Measurements from ENCODE around the gene ENAH. TPM values are rescaled to one million over a fixed set of nuclear protein-coding genes. Genes with fewer than 3 reads are reported as not detected.

Gene ENAH
- total RNA-seq, 1 donor from 2014 or later: 50.0 TPM

- no peaks in the 10 kb centered on the region for H3K36me3 ChIP-seq (ENCODE audit: control insufficient read depth, insufficient read depth, low read length)
- DNase-seq (ENCODE audit: low read depth) (peak; percentile 58), FAIRE-seq (no peak)
- TF ChIP-seq CTCF (IDR thresholded peaks at IDR 0.05; ENCODE audit: insufficient read depth, low read length, severe bottlenecking): no peak
- H3K27me3 ChIP-seq (ENCODE audit: control insufficient read depth, insufficient read depth, low read length): no peaks in the 10 kb centered on the region
- H3K4me3 ChIP-seq (ENCODE audit: low read depth, low read length): peak overlapping the region; percentile 93
Observed at GRCh38 chr1:225653463-225654276, 747 bp upstream of the ENAH start.

GRCh38 chr1:225651872-225652728 lies 823 bp downstream of the ENAH start:
- no peaks in the 10 kb centered on the region for H3K27me3 ChIP-seq (ENCODE audit: control insufficient read depth, insufficient read depth, low read length)
- FAIRE-seq (no peak), DNase-seq (ENCODE audit: low read depth) (peak; percentile 23)
- peak overlapping the region; percentile 93 for H3K4me3 ChIP-seq (ENCODE audit: low read depth, low read length)
- no peaks in the 10 kb centered on the region for H3K36me3 ChIP-seq (ENCODE audit: control insufficient read depth, insufficient read depth, low read length)
- no peak for TF ChIP-seq CTCF (IDR thresholded peaks at IDR 0.05; ENCODE audit: insufficient read depth, low read length, severe bottlenecking)

GRCh38 chr1:225651376-225651871 lies 1.5 kb downstream of the ENAH start:
- Histone ChIP-seq H3K27me3 (ENCODE audit: control insufficient read depth, insufficient read depth, low read length) (no peaks in the 10 kb centered on the region), H3K4me3 (ENCODE audit: low read depth, low read length) (peak overlapping the region; percentile 93), H3K36me3 (ENCODE audit: control insufficient read depth, insufficient read depth, low read length) (no peaks in the 10 kb centered on the region)
- no peak for FAIRE-seq
- TF ChIP-seq CTCF (IDR thresholded peaks at IDR 0.05; ENCODE audit: insufficient read depth, low read length, severe bottlenecking): no peak
- peak; percentile 47 for DNase-seq (ENCODE audit: low read depth)

GRCh38 chr1:225650179-225650578 lies 2.7 kb downstream of the ENAH start:
- no peak for TF ChIP-seq CTCF (IDR thresholded peaks at IDR 0.05; ENCODE audit: insufficient read depth, low read length, severe bottlenecking)
- no peak for FAIRE-seq
- Histone ChIP-seq H3K27me3 (ENCODE audit: control insufficient read depth, insufficient read depth, low read length) (no peaks in the 10 kb centered on the region), H3K36me3 (ENCODE audit: control insufficient read depth, insufficient read depth, low read length) (no peaks in the 10 kb centered on the region), H3K4me3 (ENCODE audit: low read depth, low read length) (no peak overlapping the region)
- DNase-seq (ENCODE audit: low read depth): peak; percentile 16

- FAIRE-seq (no peak), DNase-seq (ENCODE audit: low read depth) (no peak)
- H3K27me3 ChIP-seq (ENCODE audit: control insufficient read depth, insufficient read depth, low read length): no peaks in the 10 kb centered on the region
- peaks cover 2% of the 10 kb centered on the region for H3K36me3 ChIP-seq (ENCODE audit: control insufficient read depth, insufficient read depth, low read length)
- no peak overlapping the region for H3K4me3 ChIP-seq (ENCODE audit: low read depth, low read length)
- no peak for TF ChIP-seq CTCF (IDR thresholded peaks at IDR 0.05; ENCODE audit: insufficient read depth, low read length, severe bottlenecking)
Observed at GRCh38 chr1:225645194-225645895, 7.6 kb downstream of the ENAH start.

Measured in bronchial epithelial cell (primary cell).